SIG-M5 (cell line): ENCODE data around the gene COL23A1.

ENCODE experiments used
- DNase-seq: peaks from one replicate; lab custom pipeline; 2025; lab: John Stamatoyannopoulos, UW

Gene COL23A1

GRCh38 chr5:178392931-178393394, 197.2 kb downstream of the COL23A1 start:
- DNase-seq: peak; percentile 51

GRCh38 chr5:178392386-178392785, 197.8 kb downstream of the COL23A1 start:
- DNase-seq: no peak

- DNase-seq: no peak
Observed at GRCh38 chr5:178391480-178391879, 198.7 kb downstream of the COL23A1 start.

GRCh38 chr5:178389796-178390195, 200.4 kb downstream of the COL23A1 start:
- no peak for DNase-seq

GRCh38 chr5:178389026-178389729, 201.0 kb downstream of the COL23A1 start:
- DNase-seq: no peak

DNA sequence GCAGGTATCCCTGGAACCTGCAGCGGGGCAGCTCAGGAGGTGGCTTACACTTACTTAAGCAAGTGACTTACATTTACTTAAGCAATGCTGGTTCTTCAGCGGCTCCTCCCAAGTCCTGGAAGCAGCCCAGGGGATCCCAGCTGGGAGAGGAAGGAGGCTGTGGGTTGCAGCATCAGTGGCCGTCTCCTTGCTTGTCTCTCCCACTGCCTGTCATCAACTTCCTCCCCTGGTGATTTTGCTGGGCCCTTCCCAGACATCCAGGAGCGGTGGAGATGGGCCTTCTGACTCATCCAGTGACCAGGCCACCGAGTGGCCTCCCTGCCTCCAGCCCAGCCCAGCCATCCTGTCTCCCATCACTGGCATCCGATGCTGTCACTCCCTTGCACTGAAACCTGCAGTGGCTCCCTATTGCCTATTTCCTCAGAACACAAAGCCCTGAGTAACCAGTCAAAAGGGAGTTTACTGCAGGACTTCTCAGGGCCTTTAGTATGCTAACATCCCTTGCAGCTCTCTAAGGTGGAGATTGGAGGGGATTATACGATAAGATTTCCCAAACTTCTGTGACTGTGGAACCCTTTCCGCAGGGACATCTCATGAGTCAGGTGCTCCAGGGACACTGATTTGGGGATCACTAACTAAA, 201.7 kb downstream of the COL23A1 start:
- DNase-seq: no peak

GRCh38 chr5:178387856-178388190, 202.4 kb downstream of the COL23A1 start:
- no peak for DNase-seq

- no peak for DNase-seq
Observed at GRCh38 chr5:178387061-178387855, 202.9 kb downstream of the COL23A1 start.

- no peak for DNase-seq
Observed at GRCh38 chr5:178386336-178386931, 203.8 kb downstream of the COL23A1 start.

DNA sequence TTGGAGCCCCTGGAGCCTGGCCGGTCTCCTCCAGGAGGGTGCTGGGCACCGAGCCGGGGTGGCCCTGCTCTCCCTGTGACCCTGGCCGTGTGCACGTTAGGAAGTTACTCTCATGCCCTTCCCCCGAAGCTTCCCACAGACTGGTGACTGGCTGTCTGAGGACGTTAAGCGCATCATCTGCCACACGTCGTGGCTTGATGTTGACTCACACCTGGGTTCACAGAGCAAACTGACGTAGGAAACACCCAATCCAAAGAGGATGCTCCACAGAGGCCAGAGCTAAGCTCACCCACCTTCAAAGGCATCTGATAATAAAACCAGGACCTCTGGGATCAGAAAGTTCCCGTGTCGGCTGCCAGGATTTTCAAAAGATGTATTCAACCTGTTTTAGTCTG, 204.7 kb downstream of the COL23A1 start:
- DNase-seq: no peak

- no peak for DNase-seq
Observed at GRCh38 chr5:178384816-178385495, 205.2 kb downstream of the COL23A1 start.

DNA sequence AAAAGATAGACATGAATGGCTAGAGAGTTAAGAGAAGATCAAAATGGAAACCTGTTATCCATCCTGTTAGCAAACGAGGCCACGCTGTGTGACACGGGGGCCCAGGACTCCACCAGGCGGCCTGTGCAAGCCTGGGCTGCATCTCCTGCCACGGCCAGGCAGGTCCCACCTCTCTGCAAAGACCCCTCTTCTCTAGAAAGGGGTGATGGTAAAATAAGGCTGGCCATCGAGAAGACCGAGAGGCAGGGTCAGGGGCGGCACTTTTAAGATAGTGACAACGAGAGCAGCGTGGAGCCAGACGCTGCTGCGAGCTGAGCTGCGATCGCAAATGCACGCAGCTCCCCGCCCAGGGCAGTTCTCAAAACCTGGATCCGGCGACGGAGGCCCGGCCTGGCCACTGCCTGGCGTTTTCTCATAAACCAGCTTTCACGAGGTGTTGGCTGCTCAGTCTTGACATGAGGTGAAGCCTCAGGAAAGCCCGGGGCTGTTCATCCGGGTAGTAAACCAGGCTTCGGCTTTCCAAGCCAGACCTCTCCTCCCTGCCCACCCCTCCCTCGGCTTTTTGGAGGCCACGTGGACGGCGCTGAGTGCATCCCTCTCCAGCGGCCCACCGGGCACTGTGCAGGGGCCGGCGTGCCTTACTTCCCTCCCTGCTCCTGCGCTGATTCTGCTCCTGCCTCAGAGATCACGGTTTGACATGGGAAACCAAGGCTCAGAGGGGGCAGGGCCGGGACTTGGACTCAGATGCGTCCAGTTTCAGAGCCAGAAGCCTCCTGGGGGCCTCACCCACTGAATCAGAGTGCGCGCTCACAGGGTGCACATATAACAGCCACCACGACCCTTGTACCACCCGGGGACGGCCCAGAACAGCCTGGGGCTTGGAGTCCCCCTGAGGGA, 206.0 kb downstream of the COL23A1 start:
- no peak for DNase-seq

DNA sequence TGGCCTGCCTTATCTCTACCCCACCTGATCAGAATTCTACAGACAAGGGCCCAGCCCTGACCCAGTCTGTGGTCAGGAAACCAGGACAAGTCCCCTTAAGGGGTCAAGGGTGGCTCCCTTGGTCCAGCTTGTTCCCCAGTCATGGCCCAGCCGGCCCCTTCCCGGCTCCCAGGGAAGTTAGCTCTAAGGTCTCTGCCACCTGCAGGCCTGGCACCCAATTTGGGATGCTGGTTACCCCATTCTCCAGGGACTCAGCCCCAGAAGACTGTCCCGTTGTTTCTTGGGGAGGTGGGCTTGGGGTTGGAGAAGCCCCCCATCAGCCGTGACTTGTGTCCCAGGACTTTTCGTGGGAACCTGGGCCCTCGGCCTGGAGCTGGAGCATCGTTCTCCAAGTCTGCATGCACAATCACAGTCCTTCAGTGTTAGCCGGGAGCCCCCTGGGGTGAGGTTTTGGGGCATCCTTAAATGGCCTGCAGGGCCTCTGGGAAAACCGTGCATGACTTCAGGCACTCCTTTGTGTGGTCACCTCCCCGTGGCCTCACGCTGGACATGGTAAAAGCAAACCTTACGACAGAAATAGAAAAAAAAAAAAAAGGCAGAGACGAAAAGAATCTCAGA, 206.8 kb downstream of the COL23A1 start:
- DNase-seq: no peak

DNA sequence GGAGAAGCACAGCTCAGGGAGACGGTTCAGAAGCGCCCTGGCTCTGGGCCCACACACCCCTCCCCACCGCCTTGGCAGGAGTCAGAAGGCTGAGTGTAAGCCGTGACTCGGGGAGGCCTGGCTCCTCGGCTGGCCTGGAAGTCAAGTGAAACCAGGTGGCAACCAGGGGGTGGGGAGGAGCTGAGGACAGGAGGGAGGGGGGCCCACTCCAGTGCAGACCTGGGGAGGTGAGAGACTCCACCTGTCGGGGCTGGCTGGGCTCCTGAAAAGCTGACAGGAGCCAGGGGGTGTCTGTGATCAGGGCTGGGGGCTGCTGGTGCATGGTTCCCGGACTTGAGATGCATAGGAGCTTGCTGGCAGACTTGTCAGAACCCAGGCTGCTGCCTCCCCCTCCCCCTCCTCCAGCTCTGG, 207.4 kb downstream of the COL23A1 start:
- DNase-seq: no peak

DNA sequence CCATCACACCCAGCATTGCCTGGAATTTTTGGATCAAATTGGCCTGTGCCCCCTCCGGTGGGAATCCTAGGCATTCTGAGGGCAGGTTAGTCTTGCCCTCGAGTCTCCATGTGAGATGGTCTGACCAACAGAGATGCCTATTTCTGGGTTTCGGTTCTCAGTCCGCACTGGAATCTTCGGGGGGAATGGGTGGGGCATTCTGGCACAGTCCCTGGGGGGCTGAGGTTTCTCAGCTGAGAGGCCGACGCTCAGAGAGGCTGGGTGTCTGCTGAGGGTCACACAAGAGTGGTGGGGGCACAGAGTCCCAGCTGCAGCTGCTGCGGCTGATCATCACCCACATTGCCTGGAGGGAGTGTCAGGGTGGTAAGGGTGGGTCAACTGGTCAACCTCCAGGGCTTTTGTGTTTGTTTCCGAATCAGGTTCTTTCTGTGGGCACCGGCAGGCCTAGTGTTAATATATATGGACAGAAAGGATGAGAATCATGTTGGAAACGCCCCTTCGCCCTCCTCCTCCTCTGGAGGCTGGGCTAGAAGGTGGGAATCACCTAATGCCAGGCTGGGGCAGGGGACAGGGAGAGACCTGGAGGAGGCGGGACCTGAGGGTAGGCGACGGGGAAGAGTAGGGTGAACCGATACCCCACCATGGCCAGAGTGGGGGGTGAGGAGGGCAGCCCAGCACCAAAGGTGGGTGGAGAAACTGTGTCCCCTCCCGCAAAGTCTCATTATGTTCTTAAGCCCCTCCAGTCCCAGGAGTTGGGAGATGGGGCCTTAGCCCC, 208.1 kb downstream of the COL23A1 start:
- DNase-seq: no peak

DNA sequence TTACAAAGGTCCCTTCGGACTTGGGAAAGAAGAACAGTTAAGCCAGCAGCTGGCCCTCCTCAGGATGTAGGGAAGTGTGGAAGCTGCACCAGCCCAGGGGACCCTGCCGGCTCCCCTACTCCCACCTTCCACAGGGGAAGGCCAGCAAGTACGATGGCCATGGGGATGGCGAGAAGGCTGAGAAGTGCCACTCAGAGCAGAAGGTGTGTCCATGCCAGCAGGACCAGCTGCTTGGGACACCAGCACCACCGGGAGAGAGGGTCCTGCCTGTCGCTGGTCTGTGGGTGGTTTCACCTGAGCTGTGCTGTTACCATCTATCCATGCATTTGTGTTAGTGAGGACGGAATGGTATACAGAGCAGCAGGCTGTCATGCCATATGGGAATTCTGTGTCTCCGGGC, 209.0 kb downstream of the COL23A1 start:
- no peak for DNase-seq

GRCh38 chr5:178380541-178381074, 209.6 kb downstream of the COL23A1 start:
- DNase-seq: no peak

DNA sequence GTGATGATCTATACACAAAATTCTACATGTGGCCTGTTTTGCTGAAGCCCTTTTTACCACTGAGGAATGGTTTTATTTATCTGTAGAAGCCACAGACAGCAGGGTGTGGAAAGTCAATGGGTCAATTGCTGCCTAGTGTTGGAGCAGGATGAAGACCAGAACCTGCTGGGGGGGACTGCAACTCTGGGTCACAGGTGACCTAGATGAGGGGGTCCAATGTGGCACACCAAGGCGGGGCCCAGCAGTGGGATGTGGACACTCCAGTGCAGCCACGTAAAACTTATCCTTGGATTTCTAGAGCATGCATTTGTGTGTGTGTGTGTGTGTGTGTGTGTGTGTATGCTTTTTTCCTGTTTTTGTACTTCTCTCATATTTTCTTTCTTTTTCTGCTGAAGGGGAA, 210.1 kb downstream of the COL23A1 start:
- DNase-seq: no peak
